B cell (primary cell): ENCODE data around the gene KRT23. TPM values are rescaled to one million over a fixed set of nuclear protein-coding genes. Genes with fewer than 3 reads are reported as not detected.

Experiments
- ATAC-seq: fragments of 200-7000 bp; cut with Tn5 transposase; one replicate; pipeline ENCODE4 v1.10.0; 2021; ENCODE audit warnings: low read depth, mild to moderate bottlenecking, moderate number of reproducible peaks, moderate library complexity
- CTCF ChIA-PET: fragments of 350-600 bp; sonication (Branson Sonifier 250); formaldehyde crosslinking; loops from one replicate; lab custom pipeline; 2021; ENCODE audit warnings: antibody characterized with exemption, inconsistent platforms; lab: Charles Lee
- POLR2A ChIA-PET: fragments of 350-600 bp; sonication (Branson Sonifier 250); formaldehyde crosslinking; loops from one replicate; lab custom pipeline; 2021; ENCODE audit warnings: antibody characterized with exemption; lab: Charles Lee
- DNase-seq: peaks from one replicate; pipeline ENCODE4 v3.0.0; 2013
- H2AFZ ChIP-seq: 2 replicates; pipeline ENCODE4 v1.6.1; 2012; ENCODE audit warnings: mild to moderate bottlenecking, low read depth, low read length; ENCODE audit not compliant: insufficient read depth, poor library complexity, severe bottlenecking
- H3K27ac ChIP-seq, 2 donors: 1 replicate in 1 of 2; 2 replicates in 1 of 2; pipeline ENCODE4 v1.5.1; 2012 to 2013; ENCODE audit warnings: low read length in 2 of 2, mild to moderate bottlenecking in 2 of 2, moderate library complexity in 1 of 2
- H3K27me3 ChIP-seq, 4 experiments: fragments of 200-600 bp in 1 of 4; sonication (generic) in 1 of 4; replicated peaks in 1 of 4; 1 replicate in 2 of 4; 2 replicates in 2 of 4; pipeline versions ENCODE4 v1.6.1 to v1.7.0; 2013 to 2016; ENCODE audit warnings: low read length in 3 of 4, mild to moderate bottlenecking in 2 of 4, mixed read lengths in 1 of 4, moderate library complexity in 1 of 4; ENCODE audit not compliant: insufficient read depth in 4 of 4, control insufficient read depth in 3 of 4; ENCODE audit errors: control extremely low read depth in 1 of 4
- H3K36me3 ChIP-seq, 2 experiments: replicated peaks in 1 of 2; 1 replicate in 1 of 2; 2 replicates in 1 of 2; pipeline versions ENCODE4 v1.6.1 to v1.7.1; 2013; ENCODE audit warnings: low read length in 1 of 2; ENCODE audit not compliant: insufficient read depth in 2 of 2, control insufficient read depth in 1 of 2; ENCODE audit errors: control extremely low read depth in 1 of 2, extremely low read depth in 1 of 2
- H3K4me1 ChIP-seq, 2 donors: fragments of 200-600 bp in 1 of 2; sonication (generic) in 1 of 2; 1 replicate in 1 of 2; 2 replicates in 1 of 2; pipeline versions ENCODE4 v1.5.1 to v1.6.1; 2013 to 2017; ENCODE audit warnings: low read length in 2 of 2; ENCODE audit not compliant: control insufficient read depth in 2 of 2, insufficient read depth in 2 of 2
- H3K4me2 ChIP-seq: replicated peaks from 2 replicates; pipeline ENCODE3; 2012; ENCODE audit warnings: mild to moderate bottlenecking, low read depth, low read length; ENCODE audit not compliant: poor library complexity, severe bottlenecking
- H3K4me3 ChIP-seq, 5 experiments: fragments of 200-600 bp in 1 of 5; sonication (generic) in 1 of 5; 1 replicate in 3 of 5; 2 replicates in 2 of 5; pipeline versions ENCODE4 v1.5.1 to v1.7.0; 2011 to 2016; ENCODE audit warnings: low read length in 4 of 5, mild to moderate bottlenecking in 4 of 5, low read depth in 2 of 5, control low read depth in 1 of 5, moderate library complexity in 1 of 5; ENCODE audit not compliant: insufficient read depth in 1 of 5; ENCODE audit errors: control extremely low read depth in 1 of 5, extremely low read depth in 1 of 5
- H3K79me2 ChIP-seq: fragments of 200-600 bp; sonication (generic); one replicate; pipeline ENCODE4 v1.6.0; 2016; ENCODE audit warnings: low read length; ENCODE audit not compliant: control insufficient read depth, insufficient read depth
- H3K9ac ChIP-seq: fragments of 200-600 bp; sonication (generic); 2 replicates; pipeline ENCODE4 v1.6.1; 2017; ENCODE audit warnings: mild to moderate bottlenecking, low read length, moderate library complexity
- H3K9me3 ChIP-seq, 3 donors: one replicate each; pipeline versions ENCODE4 v1.6.1 to v1.7.1; 2013; ENCODE audit warnings: low read length in 2 of 3; ENCODE audit not compliant: control insufficient read depth in 2 of 3, insufficient read depth in 1 of 3; ENCODE audit errors: control extremely low read depth in 1 of 3
- H4K20me1 ChIP-seq: 2 replicates; pipeline ENCODE4 v1.6.0; 2012; ENCODE audit warnings: mild to moderate bottlenecking, low read length; ENCODE audit not compliant: insufficient read depth, control insufficient read depth, poor library complexity, severe bottlenecking
- H3K27ac Mint-ChIP-seq: one replicate; pipeline ENCODE4 v1.8.0; 2021; ENCODE audit warnings: mixed read lengths
- H3K27me3 Mint-ChIP-seq: one replicate; pipeline ENCODE4 v1.8.0; 2021; ENCODE audit warnings: mixed read lengths
- H3K4me1 Mint-ChIP-seq: one replicate; pipeline ENCODE4 v1.8.0; 2021; ENCODE audit warnings: mixed read lengths
- H3K4me3 Mint-ChIP-seq: one replicate; pipeline ENCODE4 v1.8.0; 2021; ENCODE audit warnings: mixed read lengths
- H3K9me3 Mint-ChIP-seq: one replicate; pipeline ENCODE4 v1.8.0; 2022; ENCODE audit warnings: mixed read lengths; ENCODE audit not compliant: insufficient read depth
- CTCF ChIP-seq: fragments of 200-600 bp; IDR thresholded peaks from one replicate; pipeline ENCODE4 v1.8.0; 2022; ENCODE audit warnings: antibody characterized with exemption, mild to moderate bottlenecking
- EZH2 ChIP-seq: IDR thresholded peaks from 2 replicates; pipeline ENCODE4 v1.6.1; 2012; ENCODE audit warnings: borderline replicate concordance, low read depth, mild to moderate bottlenecking, moderate library complexity, low read length; ENCODE audit not compliant: insufficient read depth, poor library complexity, severe bottlenecking
- WGBS: methylation state at CpG from one replicate; pipeline ENCODE4 v1.1.5; 2013; ENCODE audit warnings: missing lambda C conversion rate; ENCODE audit not compliant: insufficient coverage; 5-methylcytosine and 5-hydroxymethylcytosine counted together
- intact Hi-C: fragments of 100-400 bp; cut with micrococcal nuclease; formaldehyde crosslinking; loops from one replicate; pipeline ENCODE4 v1.10.0; 2022
- polyA plus RNA-seq: library from polyadenylated mRNA; depleted of rRNA; stranded (reverse); fragments of >200 nt; gene quantifications from 2 replicates; pipeline ENCODE4 v1.2.3, GENCODE V29; 2012
- total RNA-seq, 2 donors: library from RNA; stranded (reverse); fragments of 120-200 nt in 1 of 2; gene quantifications; 1 replicate in 1 of 2; 2 replicates in 1 of 2; pipeline versions ENCODE4 v1.2.3 to v1.2.4, GENCODE V29; 2013 to 2022

Gene KRT23
- total and polyA plus RNA-seq, 2 donors (not counting 1 experiment from before 2014, with no cell fraction given) = 0.06 TPM; not detected in 1

GRCh38 chr17:40984226-40984625 is 46.8 kb upstream of the KRT23 start, which contains the start of gene KRT40:
Gene KRT40 (minus strand): TSS chr17:40984326. CDS start chr17:40984273, 53 bp downstream.
- Histone ChIP-seq H3K79me2 (no peaks in the 10 kb centered on the region), H3K36me3 (no peaks in the 10 kb centered on the region), H3K4me2 (no peak within 1 kb of the TSS), H3K9me3 (peaks cover 0 to 3% (median 0%) of the 10 kb centered on the region in 3 donors), H4K20me1 (no peaks in the 10 kb centered on the region), H3K4me1 (no peaks in the 10 kb centered on the region), H3K27me3 (peaks cover 0 to 16% (median 6%) of the 10 kb centered on the region in 4 experiments), H3K9ac (no peak within 1 kb of the TSS), H3K27ac (no peak within 1 kb of the TSS), H3K4me3 (no peak within 1 kb of the TSS), H2AFZ (no peak within 1 kb of the TSS)
- no peak within 1 kb of the TSS for H3K4me3 Mint-ChIP-seq
- intact Hi-C loops = no loop called here
- no peak for DNase-seq
- ChIA-PET CTCF (no interaction called here), POLR2A (no interaction called here)
- WGBS = no CpG with 5 or more reads among the region's 3 CpGs
- H3K27me3 Mint-ChIP-seq = peaks cover 41% of the 10 kb centered on the region
- H3K9me3 Mint-ChIP-seq = no peaks in the 10 kb centered on the region
- H3K4me1 Mint-ChIP-seq = no peaks in the 10 kb centered on the region
- H3K27ac Mint-ChIP-seq = no peak within 1 kb of the TSS
- no peak for TF ChIP-seq EZH2
- no peak for TF ChIP-seq CTCF
- no peak for ATAC-seq

GRCh38 chr17:40981115-40981514 is 43.7 kb upstream of the KRT23 start:
- peaks cover 0 to 3% (median 0%) of the 10 kb centered on the region in 3 donors for H3K9me3 ChIP-seq
- H3K4me1 ChIP-seq = no peaks in the 10 kb centered on the region
- peaks cover 36% of the 10 kb centered on the region for H3K27me3 Mint-ChIP-seq
- ATAC-seq (no peak), DNase-seq (no peak)
- ChIA-PET CTCF (interaction anchor here (0.6 kb wide), 1 partner anchor 570 kb away, joined by 4 read pairs; no protein-coding TSS in a partner anchor), POLR2A (no interaction called here)
- H3K9me3 Mint-ChIP-seq = no peaks in the 10 kb centered on the region
- no peak overlapping the region for H3K4me2 ChIP-seq
- H3K4me3 ChIP-seq = no peak overlapping the region
- H3K79me2 ChIP-seq = no peaks in the 10 kb centered on the region
- no peak overlapping the region for H3K9ac ChIP-seq
- H4K20me1 ChIP-seq = no peaks in the 10 kb centered on the region
- intact Hi-C loops = no loop called here
- H3K27ac ChIP-seq = no peak overlapping the region
- TF ChIP-seq EZH2 = no peak
- TF ChIP-seq CTCF = no peak
- H3K27ac Mint-ChIP-seq = no peak overlapping the region
- peaks cover 0 to 27% (median 12%) of the 10 kb centered on the region in 4 experiments for H3K27me3 ChIP-seq
- no peak overlapping the region for H2AFZ ChIP-seq
- H3K4me1 Mint-ChIP-seq = no peaks in the 10 kb centered on the region
- 85% methylated on average over 3 of the region's 5 CpGs for WGBS
- no peak overlapping the region for H3K4me3 Mint-ChIP-seq
- no peaks in the 10 kb centered on the region for H3K36me3 ChIP-seq
